HG02763 (cell line): Measurements from ENCODE around the gene FAM107B.

Experiments
- ATAC-seq: cut with Tn5 transposase; IDR thresholded peaks from one replicate; pipeline ENCODE4 v1.9.1; 2021; ENCODE audit warnings: mild to moderate bottlenecking, moderate library complexity; ENCODE audit not compliant: unreplicated experiment

The FAM107B gene

DNA sequence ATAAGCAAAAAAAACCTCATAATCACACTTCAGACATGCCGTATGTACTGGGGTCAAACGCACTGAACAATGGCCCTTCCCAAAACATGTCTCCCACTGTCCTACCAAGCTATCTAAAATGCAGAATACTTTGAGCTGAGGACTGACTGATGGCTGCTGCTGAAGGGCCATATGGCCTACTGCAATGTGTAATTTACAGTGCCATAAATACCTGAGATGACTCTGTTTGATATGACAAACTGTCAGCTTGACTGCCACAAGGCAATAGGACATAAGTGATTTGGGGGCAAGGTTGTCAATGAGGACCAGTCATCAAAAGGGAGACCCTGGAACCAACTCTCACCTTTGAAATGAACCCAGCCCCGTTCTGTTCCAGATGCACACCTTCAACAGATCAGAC is 256.5 kb downstream of the FAM107B start:
- ATAC-seq = no peak

- ATAC-seq = no peak
Measured at GRCh38 chr10:14513123-14513522, 261.6 kb downstream of the FAM107B start.

DNA sequence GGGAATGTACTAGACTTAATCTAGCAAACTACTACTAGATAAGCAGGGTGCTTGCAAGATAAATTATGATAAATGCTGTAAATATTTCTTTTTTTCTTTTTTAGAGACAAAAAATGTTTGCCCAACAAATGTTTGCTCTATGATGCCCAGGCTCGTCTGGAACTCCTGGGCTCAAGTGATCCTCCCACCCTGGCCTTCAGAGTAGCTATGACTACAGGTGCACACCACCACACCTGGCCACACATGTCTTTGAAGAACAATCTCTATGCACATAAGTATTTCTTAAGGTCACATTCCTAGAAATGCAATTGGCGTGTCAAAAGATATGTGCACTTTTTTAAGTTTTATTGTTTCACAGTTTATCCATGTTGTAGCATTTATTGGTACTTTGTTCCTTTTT is 264.4 kb downstream of the FAM107B start:
- ATAC-seq = no peak

- ATAC-seq = no peak
Measured at GRCh38 chr10:14508725-14509124, 266.0 kb downstream of the FAM107B start.

DNA sequence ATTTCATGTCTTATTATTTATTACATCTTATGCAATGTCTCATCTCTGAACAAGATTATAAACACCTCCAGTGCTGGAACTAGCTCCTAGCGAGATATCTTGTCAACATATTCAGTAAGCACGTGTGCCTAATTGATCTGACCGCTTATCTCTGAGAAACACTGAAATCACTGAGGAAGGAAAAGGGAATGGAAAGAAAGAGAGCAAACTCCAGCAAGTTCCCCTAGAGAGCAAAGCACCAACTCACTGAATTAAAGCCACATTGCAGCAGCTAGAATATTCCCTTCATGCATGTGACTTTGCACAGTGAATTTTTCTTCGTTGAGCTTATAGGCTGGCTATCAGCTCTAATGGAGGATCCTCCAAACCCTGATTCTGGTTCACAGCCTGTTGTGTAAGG is 266.9 kb downstream of the FAM107B start:
- no peak for ATAC-seq

- ATAC-seq = no peak
Measured at GRCh38 chr10:14507176-14507575, 267.5 kb downstream of the FAM107B start.

DNA sequence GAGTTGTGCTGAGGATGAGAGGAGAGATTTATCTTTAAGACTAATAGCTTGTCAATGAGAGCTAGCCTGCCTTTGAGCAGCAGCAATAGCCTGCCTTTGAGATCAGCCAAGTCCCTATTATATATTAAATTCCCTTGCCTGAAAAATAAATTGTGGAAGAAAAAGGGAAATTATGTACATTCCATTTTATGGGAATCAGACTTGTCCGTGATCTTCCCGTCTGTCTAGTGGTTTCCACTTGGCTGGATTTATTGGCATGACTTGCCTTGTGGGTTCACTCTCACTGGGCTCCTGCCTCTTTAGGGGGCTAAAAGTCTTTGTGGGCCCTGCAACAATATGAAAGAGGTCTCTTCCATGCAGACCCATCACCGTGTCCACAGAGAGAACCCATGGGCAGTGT is 272.3 kb downstream of the FAM107B start:
- ATAC-seq = no peak

DNA sequence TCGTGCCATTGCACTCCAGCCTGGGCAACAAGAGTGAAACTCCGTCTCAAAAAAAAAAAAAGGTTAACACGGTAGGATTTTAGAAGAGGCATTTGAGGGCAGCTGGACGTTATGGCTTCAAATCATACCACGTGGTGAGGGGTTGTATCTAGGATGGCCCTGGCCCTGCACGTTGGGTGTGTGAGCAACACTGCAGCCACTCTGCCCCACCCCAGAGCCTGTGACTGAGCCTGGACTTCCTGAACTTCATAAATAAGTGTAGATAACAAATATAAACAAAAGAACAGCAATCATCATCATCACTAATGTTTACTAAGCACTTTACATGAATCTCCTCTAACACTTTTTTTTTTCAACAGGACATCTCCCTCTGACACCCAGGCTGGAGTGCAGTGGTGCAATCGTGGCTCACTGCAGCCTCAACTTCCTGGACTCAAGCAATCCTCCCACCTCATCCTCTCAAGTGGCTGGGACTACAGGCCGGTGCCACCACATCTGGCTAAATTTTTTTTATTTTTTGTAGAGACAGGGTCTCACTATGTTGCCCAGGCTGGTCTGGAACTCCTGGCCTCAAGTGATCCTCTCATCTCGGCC is 274.4 kb downstream of the FAM107B start:
- no peak for ATAC-seq

GRCh38 chr10:14499601-14499904 is 275.1 kb downstream of the FAM107B start:
- ATAC-seq = no peak

GRCh38 chr10:14498326-14498725 is 276.4 kb downstream of the FAM107B start:
- no peak for ATAC-seq

- no peak for ATAC-seq
Measured at GRCh38 chr10:14491811-14492210, 282.9 kb downstream of the FAM107B start.

- ATAC-seq = no peak
Measured at GRCh38 chr10:14489522-14490177, 285.0 kb downstream of the FAM107B start.

- ATAC-seq = no peak
Measured at GRCh38 chr10:14487488-14487883, 287.2 kb downstream of the FAM107B start.

- ATAC-seq = no peak
Measured at GRCh38 chr10:14486777-14487487, 287.8 kb downstream of the FAM107B start.

GRCh38 chr10:14485986-14486385 is 288.7 kb downstream of the FAM107B start:
- ATAC-seq = no peak

DNA sequence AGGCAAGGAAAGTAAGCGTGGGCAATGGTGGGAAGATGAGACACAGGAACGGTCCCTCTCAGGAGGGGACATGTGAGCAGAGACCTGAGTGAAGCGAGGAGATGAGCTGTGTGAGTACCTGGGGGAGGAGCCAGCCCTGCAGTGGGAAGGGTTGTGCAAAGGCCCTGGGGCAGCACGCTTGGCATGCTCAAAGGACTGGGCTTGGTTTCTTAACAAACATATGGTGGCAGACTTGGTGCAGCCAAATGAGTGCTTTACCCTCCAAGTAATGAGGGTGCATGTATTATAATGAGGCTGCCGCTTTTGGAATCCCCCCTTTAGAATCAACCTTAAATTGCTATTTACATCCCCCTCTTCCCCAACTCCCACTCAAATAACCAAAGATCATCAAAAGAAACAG is 291.3 kb downstream of the FAM107B start:
- no peak for ATAC-seq

- no peak for ATAC-seq
Measured at GRCh38 chr10:14481752-14482151, 292.9 kb downstream of the FAM107B start.

- ATAC-seq = no peak
Measured at GRCh38 chr10:14481014-14481413, 293.7 kb downstream of the FAM107B start.

DNA sequence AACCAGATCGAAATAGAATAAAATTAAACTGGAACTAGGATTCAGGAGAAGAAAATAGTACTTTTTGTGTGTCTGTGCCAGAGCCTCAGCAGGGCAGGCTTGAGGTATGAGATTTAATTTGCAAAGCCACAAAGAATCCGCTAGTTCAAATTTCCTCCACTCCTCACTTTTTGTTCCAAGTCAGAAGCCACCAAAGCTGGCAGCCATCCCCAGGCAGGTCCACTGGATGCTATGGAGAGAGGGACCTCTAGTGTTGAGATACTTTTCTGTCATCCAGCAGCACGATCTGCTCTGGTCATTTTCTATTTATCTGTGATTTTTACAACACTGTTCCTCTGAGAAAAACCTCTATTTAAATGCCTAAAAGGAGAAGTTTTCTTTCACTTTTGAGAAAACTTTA is 296.1 kb downstream of the FAM107B start:
- ATAC-seq = no peak

GRCh38 chr10:14478201-14478600 is 296.5 kb downstream of the FAM107B start:
- no peak for ATAC-seq

DNA sequence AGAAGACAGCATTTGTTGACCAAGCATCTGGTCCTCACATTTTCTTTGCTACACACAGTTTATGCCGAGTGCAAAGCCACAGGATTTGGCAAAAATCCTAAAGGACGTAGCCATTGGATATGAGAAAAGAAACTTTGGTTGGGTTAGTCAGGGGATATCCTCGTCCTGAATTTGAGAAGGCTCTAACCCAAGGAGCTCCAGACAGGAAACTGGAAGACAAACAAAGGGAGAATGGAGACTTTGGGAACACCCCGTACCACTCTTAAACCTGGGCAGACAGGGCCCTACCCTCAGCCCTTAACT is 297.3 kb downstream of the FAM107B start:
- ATAC-seq = no peak

DNA sequence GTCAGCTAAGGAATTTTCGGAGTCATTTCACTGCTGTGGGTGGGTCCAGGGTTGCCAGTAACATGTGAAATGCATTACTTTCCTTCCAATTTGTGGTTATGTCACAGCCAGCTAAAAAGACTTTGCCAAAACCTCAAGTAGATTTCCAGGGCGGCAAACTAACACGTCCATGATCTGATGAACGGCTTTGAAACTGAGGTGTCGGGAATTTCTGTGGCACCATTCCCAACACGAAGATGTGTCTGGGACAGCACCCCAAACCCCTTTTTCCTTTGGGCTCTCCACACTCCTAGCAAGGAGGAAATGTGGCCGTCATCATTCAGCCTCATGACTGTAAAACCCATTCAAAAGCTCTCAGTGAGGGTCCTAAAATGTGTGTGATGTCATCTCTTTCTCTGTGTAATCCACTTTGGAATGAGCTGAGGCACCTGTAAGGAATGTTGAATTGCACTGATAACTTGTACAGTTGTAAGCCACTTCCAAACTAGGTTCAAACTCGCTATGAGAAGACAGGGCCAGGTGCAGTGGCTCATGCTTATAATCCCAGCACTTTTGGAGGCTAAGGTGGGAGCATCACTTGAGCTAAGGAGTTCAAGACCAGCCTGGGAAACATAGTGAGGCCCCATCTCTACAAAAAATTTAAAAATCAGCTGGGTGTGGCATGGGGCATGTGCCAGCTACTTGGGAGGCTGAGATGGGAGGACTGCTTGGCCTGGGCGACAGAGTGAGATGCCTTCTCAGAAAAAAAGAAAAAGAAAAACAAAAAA is 297.9 kb downstream of the FAM107B start:
- no peak for ATAC-seq
